ENCODE data around the gene DEDD. TPM values are rescaled to one million over a fixed set of nuclear protein-coding genes. Genes with fewer than 3 reads are reported as not detected.

The DEDD gene
- total and polyA plus RNA-seq, 2 of the 13 experiments (the other 11 are each of a cell fraction or from before 2014, with no cell fraction given), result 12.6 to 27.8 TPM

DNA sequence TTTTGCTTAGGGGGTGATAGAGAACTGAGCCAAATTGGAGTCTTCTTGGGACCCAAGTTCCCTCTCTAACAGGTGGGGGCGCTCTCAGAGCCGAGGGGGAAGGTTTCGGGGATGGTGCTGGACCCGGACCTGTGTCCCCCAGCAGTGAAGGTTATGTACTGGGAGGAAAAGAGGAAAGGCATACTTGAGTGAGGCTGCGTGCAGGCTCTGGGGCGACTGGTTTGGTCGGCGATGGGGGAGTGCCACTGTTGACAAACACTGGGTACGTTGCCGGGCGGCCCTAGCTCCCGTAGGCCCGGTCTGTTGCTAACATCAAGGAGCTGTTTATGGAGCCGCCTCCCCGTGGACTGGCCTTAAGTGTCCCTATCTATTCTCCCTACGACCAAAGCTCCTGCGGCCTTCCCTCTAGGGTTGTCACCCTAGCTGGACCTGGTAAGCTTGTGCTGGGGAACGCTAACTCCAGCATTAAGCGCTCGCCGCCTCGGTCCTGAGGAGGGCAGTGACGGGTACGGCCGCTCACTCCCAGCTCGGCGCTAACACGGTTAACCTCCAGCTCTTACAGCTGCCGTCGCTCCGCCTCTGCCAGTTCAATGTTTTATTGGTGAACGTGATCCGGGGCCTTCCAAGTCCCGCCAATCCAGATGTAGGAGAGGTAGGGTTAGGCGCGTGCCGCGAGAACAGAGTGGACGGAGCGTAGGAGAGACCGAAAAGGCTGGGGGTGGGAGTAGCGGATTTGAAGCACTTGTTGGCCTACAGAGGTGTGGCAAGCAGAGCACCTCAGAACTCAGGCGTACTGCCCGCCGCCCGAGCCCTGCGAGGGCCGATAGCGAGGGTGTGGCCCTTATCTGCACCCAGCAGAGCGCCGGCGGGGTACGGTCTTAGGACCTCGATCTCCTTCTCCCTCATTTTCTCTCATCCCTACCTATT is 33.5 kb upstream of the DEDD start, which contains the start of gene PPOX (continued):
- TF ChIP-seq HBP1 (CRISPR knock-in tag; IDR thresholded peaks at IDR 0.05; ENCODE audit: low read depth), result peak; percentile 48; the same call in 1 of the 2 replicates
- 0 out of 2 replicates have a peak, but pooled peaks have one; percentile 70 for TF ChIP-seq ZNF501 (CRISPR knock-in tag; IDR thresholded peaks at IDR 0.05)
- TF ChIP-seq BCLAF1 (IDR thresholded peaks at IDR 0.05), result no peak
- TF ChIP-seq ZNF367 (CRISPR knock-in tag; IDR thresholded peaks at IDR 0.05; ENCODE audit: borderline replicate concordance), result no peak
- TF ChIP-seq MEIS1 (CRISPR knock-in tag; IDR thresholded peaks at IDR 0.05; ENCODE audit: borderline replicate concordance), result peak; percentile 11; the same call in 1 of the 2 replicates
- TF ChIP-seq ZNF782 (CRISPR knock-in tag; IDR thresholded peaks at IDR 0.05; ENCODE audit: borderline replicate concordance), result no peak
- no peak; the same call in 1 of the 2 replicates for TF ChIP-seq SOX5 (CRISPR knock-in tag; IDR thresholded peaks at IDR 0.05; ENCODE audit: borderline replicate concordance)
- TF ChIP-seq, protein P1, sequence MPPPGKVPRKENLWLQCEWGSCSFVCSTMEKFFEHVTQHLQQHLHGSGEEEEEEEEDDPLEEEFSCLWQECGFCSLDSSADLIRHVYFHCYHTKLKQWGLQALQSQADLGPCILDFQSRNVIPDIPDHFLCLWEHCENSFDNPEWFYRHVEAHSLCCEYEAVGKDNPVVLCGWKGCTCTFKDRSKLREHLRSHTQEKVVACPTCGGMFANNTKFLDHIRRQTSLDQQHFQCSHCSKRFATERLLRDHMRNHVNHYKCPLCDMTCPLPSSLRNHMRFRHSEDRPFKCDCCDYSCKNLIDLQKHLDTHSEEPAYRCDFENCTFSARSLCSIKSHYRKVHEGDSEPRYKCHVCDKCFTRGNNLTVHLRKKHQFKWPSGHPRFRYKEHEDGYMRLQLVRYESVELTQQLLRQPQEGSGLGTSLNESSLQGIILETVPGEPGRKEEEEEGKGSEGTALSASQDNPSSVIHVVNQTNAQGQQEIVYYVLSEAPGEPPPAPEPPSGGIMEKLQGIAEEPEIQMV (CRISPR knock-in tag; IDR thresholded peaks at IDR 0.05; ENCODE audit: low read depth), result no peak
- TF ChIP-seq, protein P2, sequence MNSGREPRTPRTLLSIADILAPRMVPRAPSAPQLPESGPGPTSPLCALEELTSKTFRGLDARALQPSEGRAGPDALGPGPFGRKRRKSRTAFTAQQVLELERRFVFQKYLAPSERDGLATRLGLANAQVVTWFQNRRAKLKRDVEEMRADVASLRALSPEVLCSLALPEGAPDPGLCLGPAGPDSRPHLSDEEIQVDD (CRISPR knock-in tag; IDR thresholded peaks at IDR 0.05; ENCODE audit: borderline replicate concordance), result 0 out of 2 replicates have a peak, but pooled peaks have one; percentile 22
- TF ChIP-seq FLYWCH1 (CRISPR knock-in tag; IDR thresholded peaks at IDR 0.05), result no peak
- no peak for TF ChIP-seq SMC3 (IDR thresholded peaks at IDR 0.05; ENCODE audit: low read length)
- no peak for TF ChIP-seq CREBL2 (CRISPR knock-in tag; IDR thresholded peaks at IDR 0.05; ENCODE audit: borderline replicate concordance)
- no peak for TF ChIP-seq ARHGAP35 (CRISPR knock-in tag; IDR thresholded peaks at IDR 0.05; ENCODE audit: borderline replicate concordance)
- TF ChIP-seq ATM (IDR thresholded peaks at IDR 0.05; ENCODE audit: borderline replicate concordance), result no peak
- no peak for TF ChIP-seq ZNF891 (CRISPR knock-in tag; IDR thresholded peaks at IDR 0.05)
- peak; percentile 61; the same call in 1 of the 2 replicates for TF ChIP-seq IRF2 (CRISPR knock-in tag; IDR thresholded peaks at IDR 0.05)
- no peak for TF ChIP-seq TGIF2 (CRISPR knock-in tag; IDR thresholded peaks at IDR 0.05)
- TF ChIP-seq ZFY (CRISPR knock-in tag; IDR thresholded peaks at IDR 0.05), result peak; percentile 81
- TF ChIP-seq, protein P3, sequence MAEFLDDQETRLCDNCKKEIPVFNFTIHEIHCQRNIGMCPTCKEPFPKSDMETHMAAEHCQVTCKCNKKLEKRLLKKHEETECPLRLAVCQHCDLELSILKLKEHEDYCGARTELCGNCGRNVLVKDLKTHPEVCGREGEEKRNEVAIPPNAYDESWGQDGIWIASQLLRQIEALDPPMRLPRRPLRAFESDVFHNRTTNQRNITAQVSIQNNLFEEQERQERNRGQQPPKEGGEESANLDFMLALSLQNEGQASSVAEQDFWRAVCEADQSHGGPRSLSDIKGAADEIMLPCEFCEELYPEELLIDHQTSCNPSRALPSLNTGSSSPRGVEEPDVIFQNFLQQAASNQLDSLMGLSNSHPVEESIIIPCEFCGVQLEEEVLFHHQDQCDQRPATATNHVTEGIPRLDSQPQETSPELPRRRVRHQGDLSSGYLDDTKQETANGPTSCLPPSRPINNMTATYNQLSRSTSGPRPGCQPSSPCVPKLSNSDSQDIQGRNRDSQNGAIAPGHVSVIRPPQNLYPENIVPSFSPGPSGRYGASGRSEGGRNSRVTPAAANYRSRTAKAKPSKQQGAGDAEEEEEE (CRISPR knock-in tag; IDR thresholded peaks at IDR 0.05; ENCODE audit: borderline replicate concordance), result no peak

Data from HepG2 (cell line).